GM21390 (cell line): ENCODE results near the gene POU5F1.
A peak's percentile ranks its signal among the peaks of the same experiment; 100 is the strongest.
"Not testable (repeated sequence)": the region's sequence is repeated elsewhere in the genome, so short reads cannot be mapped to it uniquely, and the experiment has no call there.

Experiments
- ATAC-seq: cut with Tn5 transposase; IDR thresholded peaks from one replicate; pipeline ENCODE4 v1.9.1; 2021; ENCODE audit not compliant: unreplicated experiment

Gene POU5F1

GRCh38 chr6:31169123-31169857 is 1.2 kb downstream of the POU5F1 start:
- no peak for ATAC-seq

- no peak for ATAC-seq
Measured at GRCh38 chr6:31168606-31169005, 1.9 kb downstream of the POU5F1 start.

GRCh38 chr6:31165986-31166385 is 4.5 kb downstream of the POU5F1 start:
- no peak for ATAC-seq

GRCh38 chr6:31165064-31165832 is 5.2 kb downstream of the POU5F1 start:
- ATAC-seq = peak; percentile 55

- ATAC-seq = not testable (repeated sequence)
Measured at GRCh38 chr6:31164475-31165063, 5.9 kb downstream of the POU5F1 start.

DNA sequence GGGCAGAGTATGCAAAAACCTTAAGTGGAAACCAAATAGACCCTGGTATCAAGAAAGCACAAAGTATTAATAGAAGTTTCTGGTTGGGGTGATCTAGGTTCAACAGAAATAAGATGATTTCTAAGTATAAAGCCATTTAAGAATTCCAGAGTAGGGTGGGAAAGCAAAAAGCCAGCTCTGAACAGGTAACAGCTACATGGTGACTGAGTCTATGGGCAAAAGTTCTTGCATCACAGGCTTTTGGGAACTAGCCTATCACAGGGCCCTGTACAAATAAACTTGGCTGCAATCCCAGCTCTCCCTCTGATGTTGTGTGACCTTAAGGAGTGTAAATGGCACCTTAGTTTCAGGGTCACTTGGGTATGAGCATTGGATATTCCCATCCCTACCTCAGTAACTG is 6.6 kb downstream of the POU5F1 start:
- no peak for ATAC-seq

DNA sequence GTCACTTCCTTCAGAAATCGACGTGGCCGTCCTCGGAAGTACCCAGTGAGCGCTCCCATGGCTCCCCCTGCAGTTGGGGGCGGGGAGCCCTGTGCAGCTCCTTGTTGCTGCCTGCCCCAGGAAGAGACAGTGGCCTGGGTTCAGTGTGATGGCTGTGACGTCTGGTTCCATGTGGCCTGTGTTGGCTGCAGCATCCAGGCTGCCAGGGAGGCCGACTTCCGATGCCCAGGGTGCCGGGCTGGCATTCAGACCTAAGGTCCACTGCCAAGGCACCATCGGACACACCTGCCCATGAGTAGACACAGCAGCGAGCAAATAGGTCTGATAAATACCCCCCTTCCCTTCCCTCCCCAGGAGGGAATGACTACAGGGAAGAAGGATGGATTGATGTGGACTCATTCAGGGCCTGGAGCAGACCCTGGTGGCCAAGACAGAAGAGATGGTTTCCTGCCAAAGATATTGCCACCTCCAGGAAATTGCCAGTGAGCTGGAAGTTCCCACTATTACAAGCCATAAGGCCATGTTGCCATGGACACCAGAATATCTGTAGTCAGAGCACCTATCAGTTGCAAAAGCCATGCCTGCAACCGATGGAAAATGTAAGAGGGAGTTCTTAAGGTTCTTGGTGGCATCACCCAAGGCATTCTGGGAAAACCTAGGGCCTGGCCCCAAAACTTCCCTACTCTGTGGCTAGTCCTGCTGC is 7.9 kb downstream of the POU5F1 start:
- ATAC-seq = no peak

GRCh38 chr6:31161216-31162126 is 9.0 kb downstream of the POU5F1 start:
- ATAC-seq = no peak

GRCh38 chr6:31158863-31159855 is 11.3 kb downstream of the POU5F1 start:
- no peak for ATAC-seq

DNA sequence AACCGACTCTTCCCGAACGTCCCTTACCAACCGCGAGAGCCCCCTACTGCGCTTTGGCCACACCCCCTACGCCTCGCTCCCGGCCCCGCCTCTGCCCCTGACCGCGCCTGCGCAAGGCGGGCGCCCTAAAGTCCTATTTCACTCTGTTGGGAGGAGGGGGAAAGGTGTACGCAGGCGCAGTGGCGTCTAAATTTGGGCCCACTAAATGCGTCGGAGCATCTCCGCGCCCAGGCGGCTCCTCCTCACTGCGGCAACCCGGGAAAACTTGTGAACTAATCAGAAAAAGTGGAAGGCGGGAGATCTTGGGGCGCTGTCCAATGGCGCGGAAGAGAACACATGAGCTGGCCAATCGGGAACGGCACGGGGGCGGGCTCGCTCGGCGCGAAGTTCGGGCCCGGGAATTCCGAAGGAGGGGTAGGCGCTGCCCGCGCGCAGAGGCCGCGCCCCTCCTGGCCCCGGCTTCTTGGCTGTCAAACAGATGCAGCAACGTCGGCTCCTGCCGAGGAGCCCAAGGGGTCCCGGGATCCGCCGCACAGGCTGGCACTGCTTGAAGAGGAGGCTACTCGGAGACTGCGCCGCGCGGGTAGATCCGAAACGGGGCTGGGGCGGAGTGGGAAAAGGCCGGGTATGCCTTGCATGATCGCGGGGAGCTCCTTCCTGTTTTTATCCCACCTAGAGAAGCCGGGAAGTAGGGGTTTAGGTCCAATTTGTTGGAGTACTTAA is 12.2 kb downstream of the POU5F1 start, which contains the start of gene TCF19:
TCF19 (plus strand) TSS at position 450 of the 723 bp plus-strand sequence. CDS start 881 bp downstream, outside the sequence.
- peak; percentile 79 for ATAC-seq

- ATAC-seq = no peak
Measured at GRCh38 chr6:31157513-31158139, 12.9 kb downstream of the POU5F1 start, which contains the start of gene CCHCR1. TSS of gene CCHCR1 (minus strand) at chr6:31157802. CDS start at chr6:31157600, 202 bp downstream.

DNA sequence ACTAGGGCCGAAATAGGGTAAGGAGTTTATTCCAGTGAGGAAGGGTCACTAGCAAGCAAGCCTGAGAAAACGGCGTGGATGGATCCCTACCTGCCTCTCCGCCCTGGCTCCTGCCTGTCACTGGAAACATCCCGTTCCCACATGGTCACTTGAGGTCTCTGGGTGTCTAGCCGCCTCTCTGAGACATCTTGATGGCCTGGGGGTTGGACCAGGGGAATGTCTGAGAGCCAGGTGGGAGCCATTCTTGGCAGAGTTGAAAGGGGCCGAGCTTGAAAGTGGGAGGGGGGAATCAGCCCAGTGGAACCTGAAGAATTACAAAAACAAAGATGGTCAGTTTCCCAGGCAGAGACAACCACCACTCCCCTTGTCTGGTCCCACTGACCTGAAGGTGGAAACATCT is 13.8 kb downstream of the POU5F1 start:
- ATAC-seq = no peak

GRCh38 chr6:31154436-31154835 is 16.0 kb downstream of the POU5F1 start:
- ATAC-seq = no peak

DNA sequence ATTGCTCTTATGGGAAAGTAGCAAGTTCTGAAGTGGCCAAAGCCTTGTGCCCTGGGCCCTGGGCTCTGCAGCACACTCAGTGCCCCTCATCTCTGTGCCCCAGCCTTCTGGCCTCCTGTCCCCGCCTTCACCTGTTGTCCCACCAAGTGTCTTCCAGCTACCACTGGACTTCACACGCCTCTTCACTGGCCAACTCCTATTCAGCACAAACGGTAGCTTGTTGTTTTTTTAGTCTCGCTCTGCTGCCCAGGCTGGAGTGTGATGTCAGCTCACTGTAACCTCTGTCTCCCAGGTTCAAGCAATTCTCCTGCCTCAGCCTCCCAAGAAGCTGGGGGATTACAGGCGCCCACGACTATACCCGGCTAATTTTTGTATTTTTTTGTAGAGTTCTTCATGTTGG is 17.7 kb downstream of the POU5F1 start:
- ATAC-seq = no peak

DNA sequence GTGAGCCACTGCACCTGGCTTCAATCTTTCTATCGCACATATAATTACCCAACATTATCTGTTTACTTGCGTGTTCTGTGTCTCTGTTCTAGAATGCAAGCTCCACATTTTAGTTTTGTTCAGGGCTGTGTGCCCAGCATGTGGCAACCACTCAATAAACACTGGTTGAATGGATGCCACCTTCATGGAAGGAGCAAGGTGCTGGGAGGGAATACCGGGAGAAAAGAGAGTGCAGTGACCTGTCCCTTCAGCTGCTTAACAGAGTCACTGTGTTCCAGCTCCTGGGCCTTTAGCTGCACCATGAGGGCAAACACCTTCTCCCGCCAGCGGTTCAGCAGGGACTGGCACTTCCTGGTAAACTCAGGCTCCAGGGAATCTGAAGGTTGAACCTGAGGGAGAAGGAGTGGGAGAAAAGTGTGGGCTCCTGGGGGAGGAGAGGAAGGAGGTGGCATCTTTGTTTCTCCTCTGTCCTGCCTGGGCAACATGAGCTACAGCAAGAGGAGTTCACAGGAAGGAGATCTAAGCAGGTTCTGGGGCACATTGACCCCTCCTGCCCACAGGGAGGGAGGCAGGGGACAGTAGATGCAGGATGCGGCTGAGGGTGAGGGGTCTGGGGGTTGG is 20.5 kb downstream of the POU5F1 start:
- ATAC-seq = no peak

GRCh38 chr6:31145386-31145785 is 25.1 kb downstream of the POU5F1 start:
- ATAC-seq = no peak

DNA sequence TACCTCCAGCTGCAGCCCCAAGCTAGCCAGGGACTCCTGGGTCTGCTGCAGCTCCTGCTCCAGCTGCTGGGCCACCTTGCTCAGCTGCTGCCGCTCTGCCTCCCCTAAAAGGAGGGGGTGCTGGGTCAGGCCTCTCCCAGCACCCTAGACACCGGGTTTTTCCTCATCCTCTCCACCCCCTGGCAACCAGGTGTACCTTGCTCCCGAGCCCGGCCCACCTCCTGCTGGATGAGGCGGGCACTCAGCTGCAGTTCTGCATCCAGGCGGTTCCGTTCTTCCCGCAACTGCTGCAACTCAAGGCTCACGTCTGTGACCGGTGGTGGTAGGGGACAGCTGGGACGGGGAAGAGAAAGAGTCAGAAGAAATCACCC is 25.5 kb downstream of the POU5F1 start:
- no peak for ATAC-seq
